AG04450 (cell line): ENCODE results near the gene KRT76. TPM values are rescaled to one million over a fixed set of nuclear protein-coding genes. Genes with fewer than 3 reads are reported as not detected.

Experiments used
- CTCF ChIA-PET: fragments of 300-600, 350-600 bp; formaldehyde crosslinking; extraction: SDS; loops from one replicate; lab custom pipeline; 2022; ENCODE audit warnings: antibody characterized with exemption, inconsistent platforms; lab: Charles Lee
- POLR2A ChIA-PET: fragments of 350-600 bp; formaldehyde crosslinking; extraction: SDS; loops from one replicate; lab custom pipeline; 2021; ENCODE audit warnings: antibody characterized with exemption, inconsistent platforms; lab: Yijun Ruan, JAX
- DNase-seq: peaks from one replicate; pipeline ENCODE4 v3.0.0-alpha.2; 2011; ENCODE audit warnings: low read depth, low spot score
- H3K27ac ChIP-seq: one replicate; pipeline ENCODE4 v1.5.1; 2012; ENCODE audit warnings: low read depth, low read length, control low read depth
- H3K27me3 ChIP-seq: one replicate; pipeline ENCODE4 v1.6.0; 2012; ENCODE audit warnings: low read length; ENCODE audit not compliant: control insufficient read depth, insufficient read depth
- H3K4me3 ChIP-seq: 2 replicates; pipeline ENCODE4 v1.5.1; 2011; ENCODE audit warnings: mild to moderate bottlenecking, low read depth, low read length, control low read depth
- H3K9me3 ChIP-seq: 2 replicates; pipeline ENCODE4 v1.5.1; 2012; ENCODE audit warnings: low read length; ENCODE audit not compliant: control insufficient read depth, insufficient read depth
- polyA plus RNA-seq: library from polyadenylated mRNA; depleted of rRNA; stranded (reverse); fragments of >200 nt; gene quantifications from 2 replicates; pipeline ENCODE4 v1.2.3, GENCODE V29; 2011
- TF ChIP-seq, protein P1 (sequence below): IDR thresholded peaks from 2 replicates; pipeline ENCODE4 v1.5.1; 2011; ENCODE audit warnings: low read depth, low read length, control low read depth, inconsistent platforms

KRT76 gene
- polyA plus RNA-seq, 1 experiment: not detected

DNA sequence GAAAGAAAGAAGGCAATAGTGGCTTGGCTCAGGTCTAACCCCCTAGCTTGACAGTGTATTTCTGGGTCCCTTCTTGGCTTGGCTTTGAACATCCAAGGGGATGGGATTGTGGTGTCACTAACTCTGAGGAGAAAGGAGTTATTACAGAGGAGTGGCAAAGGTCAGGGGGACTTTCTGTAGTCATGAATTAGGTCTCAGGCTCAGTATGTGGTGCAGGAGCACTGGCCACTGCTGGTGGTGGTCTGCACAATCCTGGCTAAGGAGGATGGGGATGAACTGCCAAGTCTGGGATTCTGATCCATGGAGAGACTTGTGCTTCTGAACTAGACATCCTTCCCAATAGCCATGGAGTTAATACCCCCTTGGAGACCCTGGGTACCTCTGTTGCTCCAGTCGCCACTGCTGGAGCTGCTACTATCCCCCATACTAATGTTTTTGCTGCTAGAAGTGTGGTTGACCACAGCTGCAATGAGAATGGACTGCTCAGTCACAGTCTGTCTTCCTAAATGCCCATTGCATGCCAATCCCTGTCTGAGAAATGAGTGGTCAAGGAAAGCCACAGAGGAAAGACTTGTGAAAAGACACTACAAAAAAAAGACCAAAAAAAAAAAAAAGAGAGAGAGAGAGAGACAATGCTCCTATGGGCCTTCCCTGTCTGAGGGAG is 32.5 kb downstream of the KRT76 start:
- no peak overlapping the region for H3K27ac ChIP-seq
- DNase-seq: no peak
- TF ChIP-seq, protein P1, sequence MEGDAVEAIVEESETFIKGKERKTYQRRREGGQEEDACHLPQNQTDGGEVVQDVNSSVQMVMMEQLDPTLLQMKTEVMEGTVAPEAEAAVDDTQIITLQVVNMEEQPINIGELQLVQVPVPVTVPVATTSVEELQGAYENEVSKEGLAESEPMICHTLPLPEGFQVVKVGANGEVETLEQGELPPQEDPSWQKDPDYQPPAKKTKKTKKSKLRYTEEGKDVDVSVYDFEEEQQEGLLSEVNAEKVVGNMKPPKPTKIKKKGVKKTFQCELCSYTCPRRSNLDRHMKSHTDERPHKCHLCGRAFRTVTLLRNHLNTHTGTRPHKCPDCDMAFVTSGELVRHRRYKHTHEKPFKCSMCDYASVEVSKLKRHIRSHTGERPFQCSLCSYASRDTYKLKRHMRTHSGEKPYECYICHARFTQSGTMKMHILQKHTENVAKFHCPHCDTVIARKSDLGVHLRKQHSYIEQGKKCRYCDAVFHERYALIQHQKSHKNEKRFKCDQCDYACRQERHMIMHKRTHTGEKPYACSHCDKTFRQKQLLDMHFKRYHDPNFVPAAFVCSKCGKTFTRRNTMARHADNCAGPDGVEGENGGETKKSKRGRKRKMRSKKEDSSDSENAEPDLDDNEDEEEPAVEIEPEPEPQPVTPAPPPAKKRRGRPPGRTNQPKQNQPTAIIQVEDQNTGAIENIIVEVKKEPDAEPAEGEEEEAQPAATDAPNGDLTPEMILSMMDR: no peak
- peaks cover 3% of the 10 kb centered on the region for H3K27me3 ChIP-seq
- H3K9me3 ChIP-seq: no peaks in the 10 kb centered on the region
- H3K4me3 ChIP-seq: no peak overlapping the region
- POLR2A ChIA-PET: interaction anchor here (0.7 kb wide), 1 partner anchor 358 kb away, joined by 3 read pairs; no protein-coding TSS in a partner anchor
- CTCF ChIA-PET: no interaction called here

GRCh38 chr12:52742822-52743457 is 34.2 kb downstream of the KRT76 start:
- ChIA-PET CTCF (no interaction called here), POLR2A (no interaction called here)
- TF ChIP-seq, protein P1: no peak
- no peak for DNase-seq
- Histone ChIP-seq H3K9me3 (no peaks in the 10 kb centered on the region), H3K27me3 (no peaks in the 10 kb centered on the region), H3K4me3 (no peak overlapping the region), H3K27ac (no peak overlapping the region)

GRCh38 chr12:52742196-52742580 is 35.0 kb downstream of the KRT76 start:
- no peak for DNase-seq
- ChIA-PET POLR2A (no interaction called here), CTCF (no interaction called here)
- Histone ChIP-seq H3K4me3 (no peak overlapping the region), H3K9me3 (no peaks in the 10 kb centered on the region), H3K27me3 (no peaks in the 10 kb centered on the region), H3K27ac (no peak overlapping the region)
- TF ChIP-seq, protein P1: no peak

DNA sequence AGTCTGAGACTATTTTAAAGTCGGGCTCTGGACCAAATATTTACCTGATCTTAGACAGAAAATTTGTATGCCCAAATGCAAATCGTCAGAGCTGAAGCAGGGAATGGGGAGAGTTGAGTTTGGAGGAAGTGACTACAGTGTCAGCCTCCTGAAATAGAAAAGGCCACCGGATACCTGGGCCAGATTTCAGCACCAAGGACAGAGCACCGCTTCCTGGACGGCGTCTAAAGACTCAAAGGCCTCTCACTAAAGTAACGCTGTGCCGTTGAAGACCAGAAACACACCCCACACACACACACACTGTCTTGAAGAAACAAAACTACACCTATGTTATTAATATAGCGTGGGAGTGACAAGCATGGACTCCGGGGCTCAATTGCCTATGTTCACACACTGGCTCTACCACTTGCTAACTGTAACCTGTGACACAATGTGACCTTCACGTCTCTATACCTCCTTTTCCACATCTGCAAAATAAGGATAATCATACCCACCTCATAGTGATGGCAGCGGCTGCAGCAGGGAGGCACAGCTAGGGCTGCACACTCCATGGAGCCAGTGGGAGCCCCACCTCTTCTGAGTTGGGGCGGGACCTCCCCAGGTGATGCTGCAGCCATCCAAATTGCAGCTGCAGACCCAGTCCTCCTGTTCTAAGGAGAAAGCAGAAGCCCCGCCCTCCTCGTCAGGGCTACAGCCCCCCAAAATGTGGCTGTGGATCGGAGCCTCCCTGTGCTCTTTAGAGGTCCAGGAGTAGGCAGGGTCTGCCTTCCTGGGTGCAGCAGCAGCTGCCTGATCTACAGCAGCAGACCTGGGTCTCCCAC is 35.6 kb downstream of the KRT76 start:
- ChIA-PET POLR2A (no interaction called here), CTCF (no interaction called here)
- DNase-seq: no peak
- Histone ChIP-seq H3K4me3 (no peak overlapping the region), H3K27ac (no peak overlapping the region), H3K27me3 (no peaks in the 10 kb centered on the region), H3K9me3 (no peaks in the 10 kb centered on the region)
- TF ChIP-seq, protein P1: no peak
